ENCODE measurements around the gene SMIM20.
A peak's percentile ranks its signal among the peaks of the same experiment; 100 is the strongest.

Gene SMIM20

DNA sequence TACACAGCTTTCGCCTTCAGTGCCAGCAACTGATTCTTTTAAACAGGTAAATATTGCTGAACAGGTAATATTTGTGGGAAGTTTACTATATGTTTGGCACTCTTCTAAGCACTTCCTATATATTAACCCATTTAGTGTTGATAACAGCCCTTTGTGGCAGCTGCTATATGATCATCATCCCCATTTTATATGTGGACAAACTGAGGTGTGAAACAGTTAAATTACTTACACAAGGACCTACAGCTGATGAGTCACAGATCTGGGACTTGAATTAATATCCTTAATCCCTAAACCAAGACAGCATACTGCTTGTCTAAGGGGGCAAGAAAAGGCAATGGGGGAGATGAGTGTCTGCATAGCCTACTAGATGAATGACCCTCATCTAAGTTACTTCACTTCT lies 2.9 kb downstream of the SMIM20 start:
- Mint-ChIP-seq H3K4me1 (peaks cover 24% of the 10 kb centered on the region), H3K27ac (no peak overlapping the region), H3K27me3 (ENCODE audit: low read depth) (peaks cover 9% of the 10 kb centered on the region), H3K4me3 (peak overlapping the region in 2 of 3 experiments; percentile 40 to 56), H3K36me3 (ENCODE audit: low read depth) (peaks cover 13% of the 10 kb centered on the region), H3K9me3 (no peaks in the 10 kb centered on the region)
- TF ChIP-seq, protein P1, sequence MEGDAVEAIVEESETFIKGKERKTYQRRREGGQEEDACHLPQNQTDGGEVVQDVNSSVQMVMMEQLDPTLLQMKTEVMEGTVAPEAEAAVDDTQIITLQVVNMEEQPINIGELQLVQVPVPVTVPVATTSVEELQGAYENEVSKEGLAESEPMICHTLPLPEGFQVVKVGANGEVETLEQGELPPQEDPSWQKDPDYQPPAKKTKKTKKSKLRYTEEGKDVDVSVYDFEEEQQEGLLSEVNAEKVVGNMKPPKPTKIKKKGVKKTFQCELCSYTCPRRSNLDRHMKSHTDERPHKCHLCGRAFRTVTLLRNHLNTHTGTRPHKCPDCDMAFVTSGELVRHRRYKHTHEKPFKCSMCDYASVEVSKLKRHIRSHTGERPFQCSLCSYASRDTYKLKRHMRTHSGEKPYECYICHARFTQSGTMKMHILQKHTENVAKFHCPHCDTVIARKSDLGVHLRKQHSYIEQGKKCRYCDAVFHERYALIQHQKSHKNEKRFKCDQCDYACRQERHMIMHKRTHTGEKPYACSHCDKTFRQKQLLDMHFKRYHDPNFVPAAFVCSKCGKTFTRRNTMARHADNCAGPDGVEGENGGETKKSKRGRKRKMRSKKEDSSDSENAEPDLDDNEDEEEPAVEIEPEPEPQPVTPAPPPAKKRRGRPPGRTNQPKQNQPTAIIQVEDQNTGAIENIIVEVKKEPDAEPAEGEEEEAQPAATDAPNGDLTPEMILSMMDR (IDR thresholded peaks at IDR 0.05; ENCODE audit: unreplicated experiment in 3 of 3): no peak

DNA sequence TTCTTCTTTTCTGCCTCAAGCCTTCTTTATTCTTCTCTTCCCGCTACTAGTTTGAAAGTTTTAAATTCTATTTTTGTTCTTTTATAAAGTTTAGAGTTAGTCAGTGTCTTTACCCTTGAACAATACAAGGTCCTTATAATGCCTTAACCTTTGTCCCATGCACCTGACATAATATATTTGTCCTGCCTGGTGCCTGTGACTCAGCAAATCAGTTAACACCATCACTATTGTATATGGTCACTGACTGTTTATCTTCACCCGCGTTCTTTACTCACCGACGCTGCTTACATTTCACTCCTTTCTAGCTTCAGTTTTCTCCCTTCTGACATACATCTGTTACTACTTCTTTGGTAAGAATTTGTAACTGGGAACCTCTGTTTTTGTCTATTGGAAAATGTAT lies 5.7 kb downstream of the SMIM20 start:
- H3K4me1 Mint-ChIP-seq: peaks cover 15% of the 10 kb centered on the region

DNA sequence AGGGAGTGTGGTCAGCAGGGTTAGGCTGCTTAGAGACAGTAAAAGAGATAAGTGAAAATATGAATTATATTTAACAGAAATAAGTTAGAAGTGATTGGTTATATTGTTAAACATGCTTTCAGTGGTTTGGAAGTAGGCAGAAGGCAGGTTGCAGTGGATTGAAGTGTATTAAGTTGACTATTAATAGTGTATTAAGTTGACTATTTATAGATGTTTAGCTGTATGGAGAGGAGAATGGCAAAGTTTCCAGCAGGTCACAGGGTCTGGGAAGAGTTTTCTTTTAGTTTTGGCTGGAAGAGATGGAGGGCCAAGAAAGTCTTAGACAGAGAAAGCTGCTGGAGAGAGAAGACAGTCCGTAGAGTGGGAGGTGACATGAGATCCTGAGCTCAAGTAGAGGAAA lies 7.9 kb downstream of the SMIM20 start:
- H3K27me3 Mint-ChIP-seq (ENCODE audit: low read depth): peaks cover 4% of the 10 kb centered on the region
- TF ChIP-seq, protein P1 (IDR thresholded peaks at IDR 0.05; ENCODE audit: unreplicated experiment in 3 of 3): no peak

More for the DNA sequence above, 5.7 kb downstream of the SMIM20 start:
- Mint-ChIP-seq H3K36me3 (ENCODE audit: low read depth) (peaks cover 16% of the 10 kb centered on the region), H3K4me3 (no peak overlapping the region), H3K9me3 (no peaks in the 10 kb centered on the region), H3K27ac (no peak overlapping the region), H3K27me3 (ENCODE audit: low read depth) (peaks cover 4% of the 10 kb centered on the region)
- TF ChIP-seq, protein P1 (IDR thresholded peaks at IDR 0.05; ENCODE audit: unreplicated experiment in 3 of 3): no peak

DNA sequence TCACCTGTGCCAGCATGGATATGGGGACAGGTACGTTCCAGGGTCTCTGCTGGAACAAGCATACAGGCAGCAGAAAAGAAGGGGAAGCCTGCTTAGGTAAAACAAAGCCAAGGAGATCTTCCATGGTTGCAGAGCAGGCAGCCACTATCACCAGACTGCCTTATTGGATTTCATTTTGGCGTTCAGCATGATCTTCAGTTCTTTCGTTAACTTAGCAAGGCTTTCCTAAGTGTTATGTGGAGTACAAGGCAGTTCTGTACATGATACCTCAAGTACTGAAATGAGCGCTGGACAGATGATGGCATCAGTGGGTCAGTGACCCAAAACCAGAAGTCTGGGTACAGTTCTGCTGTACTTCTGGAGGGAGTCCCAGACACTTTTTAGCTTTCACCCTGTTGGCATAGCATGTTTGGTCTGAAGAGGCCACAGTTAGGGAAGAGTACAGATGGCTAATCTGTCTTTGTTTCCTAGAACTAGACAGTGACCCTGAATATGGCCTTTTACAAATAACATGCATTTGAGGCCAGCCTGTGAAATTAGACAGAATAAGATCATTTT lies 8.9 kb downstream of the SMIM20 start:
- Mint-ChIP-seq H3K9me3 (no peaks in the 10 kb centered on the region), H3K27me3 (ENCODE audit: low read depth) (peaks cover 4% of the 10 kb centered on the region), H3K4me3 (no peak overlapping the region), H3K4me1 (peaks cover 12% of the 10 kb centered on the region), H3K27ac (no peak overlapping the region), H3K36me3 (ENCODE audit: low read depth) (peaks cover 16% of the 10 kb centered on the region)
- TF ChIP-seq, protein P1 (IDR thresholded peaks at IDR 0.05; ENCODE audit: unreplicated experiment in 3 of 3): no peak

More for the DNA sequence above, 7.9 kb downstream of the SMIM20 start:
- Mint-ChIP-seq H3K4me1 (peaks cover 9% of the 10 kb centered on the region), H3K9me3 (no peaks in the 10 kb centered on the region), H3K27ac (no peak overlapping the region), H3K36me3 (ENCODE audit: low read depth) (peaks cover 16% of the 10 kb centered on the region), H3K4me3 (no peak overlapping the region)

DNA sequence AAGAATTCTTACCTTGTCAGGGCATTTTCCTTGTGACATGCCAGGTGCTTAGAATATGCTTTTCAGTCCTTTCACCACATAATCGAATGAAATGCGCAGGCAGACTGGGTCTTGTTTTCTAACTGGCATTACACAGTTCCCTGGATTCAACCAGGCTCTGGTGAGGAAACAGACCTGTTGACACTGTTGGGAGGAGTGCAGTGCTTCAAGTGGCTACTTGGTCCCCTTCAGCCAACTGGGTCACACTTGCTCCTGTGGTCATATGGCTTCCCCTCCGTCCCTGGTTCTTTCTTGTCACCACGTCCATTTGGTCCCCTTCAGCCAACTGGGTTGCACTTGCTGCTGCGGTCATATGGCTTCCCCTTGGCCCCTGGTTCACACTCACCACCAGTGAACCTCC lies 9.7 kb downstream of the SMIM20 start:
- TF ChIP-seq, protein P1 (IDR thresholded peaks at IDR 0.05; ENCODE audit: unreplicated experiment in 3 of 3): no peak

DNA sequence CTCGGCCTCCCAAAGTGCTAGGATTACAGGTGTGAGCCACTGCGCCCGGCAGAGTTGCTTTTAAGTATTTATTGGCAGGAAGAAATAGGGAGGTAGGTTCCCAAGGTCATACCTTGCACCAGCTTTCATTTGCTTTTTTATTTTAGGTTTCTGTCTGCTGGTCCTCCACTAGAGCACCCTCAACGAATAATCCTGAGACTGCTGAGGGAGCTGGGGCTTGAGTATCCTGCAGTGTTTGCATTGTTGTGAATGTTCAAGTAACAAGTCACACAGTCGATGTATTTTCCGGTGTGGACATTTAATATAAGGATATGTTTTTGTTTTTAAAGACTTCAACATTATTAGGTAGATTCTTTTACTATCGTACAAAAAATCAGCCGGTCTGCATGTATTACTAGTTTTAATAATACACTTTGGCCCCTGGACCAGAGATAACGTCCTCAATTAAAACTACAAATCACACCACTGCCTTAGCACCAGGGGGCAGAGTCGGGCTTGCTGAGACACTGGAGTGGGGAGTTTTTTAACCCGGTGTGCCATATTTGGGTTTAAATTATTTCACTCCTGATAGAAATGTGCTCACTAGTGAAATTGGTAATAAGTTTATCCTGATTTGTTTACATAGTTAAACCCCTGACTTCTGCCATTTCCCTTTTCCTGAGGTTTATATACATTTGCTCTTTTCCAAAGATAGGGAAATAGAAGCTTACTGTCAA lies 11.6 kb downstream of the SMIM20 start:
- Mint-ChIP-seq H3K9me3 (no peaks in the 10 kb centered on the region), H3K27me3 (ENCODE audit: low read depth) (peaks cover 4% of the 10 kb centered on the region), H3K4me3 (no peak overlapping the region), H3K4me1 (peaks cover 26% of the 10 kb centered on the region), H3K27ac (no peak overlapping the region), H3K36me3 (ENCODE audit: low read depth) (peaks cover 24% of the 10 kb centered on the region)
- TF ChIP-seq, protein P1 (IDR thresholded peaks at IDR 0.05; ENCODE audit: unreplicated experiment in 3 of 3): peak; percentile 33 to 58 (median 52)

More for the DNA sequence above, 9.7 kb downstream of the SMIM20 start:
- H3K4me3 Mint-ChIP-seq: no peak overlapping the region
- H3K36me3 Mint-ChIP-seq (ENCODE audit: low read depth): peaks cover 16% of the 10 kb centered on the region
- no peak overlapping the region for H3K27ac Mint-ChIP-seq
- no peaks in the 10 kb centered on the region for H3K9me3 Mint-ChIP-seq
- peaks cover 4% of the 10 kb centered on the region for H3K27me3 Mint-ChIP-seq (ENCODE audit: low read depth)
- H3K4me1 Mint-ChIP-seq: peaks cover 21% of the 10 kb centered on the region
